Measurements from ENCODE around the gene NETO1.

- TF ChIP-seq MAZ (IDR thresholded peaks at IDR 0.05; ENCODE audit: borderline replicate concordance, low read depth, low read length), result no peak
- no peak for TF ChIP-seq CTCF (conservative IDR thresholded peaks at IDR 0.05; ENCODE audit: low read depth, low read length)
- TF ChIP-seq USF2 (IDR thresholded peaks at IDR 0.05; ENCODE audit: low read depth, low read length), result no peak
- no peak for TF ChIP-seq NFE2L2 (IDR thresholded peaks at IDR 0.05; ENCODE audit: low read depth, low read length)
- no peak for TF ChIP-seq RCOR1 (IDR thresholded peaks at IDR 0.05; ENCODE audit: insufficient replicate concordance, low read length)
- no peak for TF ChIP-seq RAD21 (IDR thresholded peaks at IDR 0.05; ENCODE audit: low read length)
- TF ChIP-seq POLR2A (IDR thresholded peaks at IDR 0.05; ENCODE audit: low read depth, low read length), result no peak
- no peak for TF ChIP-seq CEBPB (IDR thresholded peaks at IDR 0.05; ENCODE audit: low read depth, low read length)
- TF ChIP-seq SMC3 (IDR thresholded peaks at IDR 0.05; ENCODE audit: low read depth, low read length), result no peak
- no peak for TF ChIP-seq BHLHE40 (IDR thresholded peaks at IDR 0.05; ENCODE audit: low read depth, low read length)
- TF ChIP-seq MXI1 (IDR thresholded peaks at IDR 0.05; ENCODE audit: borderline replicate concordance, low read depth, low read length), result no peak
- TF ChIP-seq ELK1 (IDR thresholded peaks at IDR 0.05; ENCODE audit: borderline replicate concordance, low read depth, low read length), result no peak
- no peak for TF ChIP-seq MAFK (IDR thresholded peaks at IDR 0.05; ENCODE audit: low read depth, low read length)
- TF ChIP-seq RFX5 (IDR thresholded peaks at IDR 0.05; ENCODE audit: low read depth, low read length), result no peak
Observed at GRCh38 chr18:72774914-72775313, 92.9 kb downstream of the NETO1 start.
